ENCODE data around the gene RMND1.
A peak's percentile ranks its signal among the peaks of the same experiment; 100 is the strongest.

Gene RMND1

DNA sequence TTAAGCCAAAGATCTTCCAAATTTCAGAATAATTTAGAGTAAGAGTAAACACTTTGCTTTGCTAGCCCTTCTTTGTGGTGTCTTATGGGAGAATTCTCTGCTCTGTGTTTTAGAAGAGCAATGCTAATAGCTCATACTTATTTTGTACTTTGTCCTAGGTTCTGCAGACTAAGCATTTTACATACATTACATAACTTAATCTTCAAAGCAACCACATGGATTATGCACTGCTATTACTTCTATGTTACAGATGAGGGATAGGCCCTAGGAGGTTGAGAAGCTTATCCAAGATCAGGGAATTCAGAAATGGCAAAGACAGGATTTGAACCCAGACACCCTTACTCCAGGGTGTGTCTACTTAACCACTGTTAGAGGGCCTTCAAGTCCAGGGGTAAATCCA is 32.1 kb upstream of the RMND1 start:
- Mint-ChIP-seq H3K36me3 (ENCODE audit: low read depth) (no peaks in the 10 kb centered on the region), H3K9me3 (peaks cover 2% of the 10 kb centered on the region), H3K27ac (peak overlapping the region in 1 of 3 experiments; percentile 40), H3K27me3 (ENCODE audit: low read depth) (no peaks in the 10 kb centered on the region), H3K4me1 (peaks cover 5% of the 10 kb centered on the region), H3K4me3 (no peak overlapping the region)
- TF ChIP-seq, protein P1, sequence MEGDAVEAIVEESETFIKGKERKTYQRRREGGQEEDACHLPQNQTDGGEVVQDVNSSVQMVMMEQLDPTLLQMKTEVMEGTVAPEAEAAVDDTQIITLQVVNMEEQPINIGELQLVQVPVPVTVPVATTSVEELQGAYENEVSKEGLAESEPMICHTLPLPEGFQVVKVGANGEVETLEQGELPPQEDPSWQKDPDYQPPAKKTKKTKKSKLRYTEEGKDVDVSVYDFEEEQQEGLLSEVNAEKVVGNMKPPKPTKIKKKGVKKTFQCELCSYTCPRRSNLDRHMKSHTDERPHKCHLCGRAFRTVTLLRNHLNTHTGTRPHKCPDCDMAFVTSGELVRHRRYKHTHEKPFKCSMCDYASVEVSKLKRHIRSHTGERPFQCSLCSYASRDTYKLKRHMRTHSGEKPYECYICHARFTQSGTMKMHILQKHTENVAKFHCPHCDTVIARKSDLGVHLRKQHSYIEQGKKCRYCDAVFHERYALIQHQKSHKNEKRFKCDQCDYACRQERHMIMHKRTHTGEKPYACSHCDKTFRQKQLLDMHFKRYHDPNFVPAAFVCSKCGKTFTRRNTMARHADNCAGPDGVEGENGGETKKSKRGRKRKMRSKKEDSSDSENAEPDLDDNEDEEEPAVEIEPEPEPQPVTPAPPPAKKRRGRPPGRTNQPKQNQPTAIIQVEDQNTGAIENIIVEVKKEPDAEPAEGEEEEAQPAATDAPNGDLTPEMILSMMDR (IDR thresholded peaks at IDR 0.05; ENCODE audit: unreplicated experiment in 3 of 3) = no peak

DNA sequence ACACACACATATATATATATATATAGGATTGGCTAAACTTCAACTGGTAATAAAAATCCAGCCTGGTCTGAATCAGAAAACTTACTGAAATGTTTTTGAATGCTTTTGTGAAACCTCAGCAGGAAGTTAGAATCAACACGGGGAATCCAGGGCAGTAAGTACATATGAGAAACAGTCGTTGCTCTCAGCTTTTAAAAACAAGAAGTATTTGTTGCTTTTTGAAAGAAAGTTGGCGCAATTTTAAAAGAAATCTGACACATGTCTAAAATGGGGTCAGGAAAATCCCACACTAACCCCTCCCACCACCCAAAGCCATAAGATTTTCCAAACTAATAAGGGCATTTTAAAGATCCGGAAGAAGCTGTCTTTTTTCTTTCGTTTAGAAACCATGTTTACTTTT is 30.4 kb upstream of the RMND1 start:
- Mint-ChIP-seq H3K36me3 (ENCODE audit: low read depth) (no peaks in the 10 kb centered on the region), H3K27ac (peak overlapping the region; percentile 88 to 96 (median 94)), H3K4me3 (peak overlapping the region in 2 of 3 experiments; percentile 60 to 72), H3K27me3 (ENCODE audit: low read depth) (no peaks in the 10 kb centered on the region), H3K4me1 (peaks cover 5% of the 10 kb centered on the region), H3K9me3 (peaks cover 2% of the 10 kb centered on the region)
- TF ChIP-seq, protein P1 (IDR thresholded peaks at IDR 0.05; ENCODE audit: unreplicated experiment in 3 of 3) = no peak

DNA sequence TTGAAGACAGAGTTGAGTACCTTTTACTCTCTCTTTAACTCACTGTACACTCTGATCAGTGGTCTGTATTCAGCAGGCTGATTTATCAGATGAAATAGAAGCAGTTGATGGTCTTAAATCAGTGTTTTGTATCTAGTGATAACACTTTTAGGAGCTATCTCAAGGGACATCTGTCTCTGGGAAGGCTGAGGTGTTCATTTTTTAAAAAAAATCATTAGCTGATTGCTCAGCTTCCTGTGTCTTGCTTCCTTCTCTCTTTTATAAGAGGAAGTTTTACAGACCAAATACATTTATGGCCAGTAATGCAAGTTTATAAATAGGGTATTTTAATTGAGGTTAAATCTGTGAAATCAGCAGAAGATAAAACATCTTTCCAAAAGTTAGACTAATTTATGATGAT is 29.9 kb upstream of the RMND1 start:
- TF ChIP-seq, protein P1 (IDR thresholded peaks at IDR 0.05; ENCODE audit: unreplicated experiment in 3 of 3) = no peak
- H3K27ac Mint-ChIP-seq = peak overlapping the region; percentile 31 to 94 (median 88)
- no peaks in the 10 kb centered on the region for H3K27me3 Mint-ChIP-seq (ENCODE audit: low read depth)
- H3K4me3 Mint-ChIP-seq = no peak overlapping the region
- H3K9me3 Mint-ChIP-seq = peaks cover 2% of the 10 kb centered on the region
- H3K36me3 Mint-ChIP-seq (ENCODE audit: low read depth) = no peaks in the 10 kb centered on the region
- H3K4me1 Mint-ChIP-seq = peaks cover 5% of the 10 kb centered on the region

DNA sequence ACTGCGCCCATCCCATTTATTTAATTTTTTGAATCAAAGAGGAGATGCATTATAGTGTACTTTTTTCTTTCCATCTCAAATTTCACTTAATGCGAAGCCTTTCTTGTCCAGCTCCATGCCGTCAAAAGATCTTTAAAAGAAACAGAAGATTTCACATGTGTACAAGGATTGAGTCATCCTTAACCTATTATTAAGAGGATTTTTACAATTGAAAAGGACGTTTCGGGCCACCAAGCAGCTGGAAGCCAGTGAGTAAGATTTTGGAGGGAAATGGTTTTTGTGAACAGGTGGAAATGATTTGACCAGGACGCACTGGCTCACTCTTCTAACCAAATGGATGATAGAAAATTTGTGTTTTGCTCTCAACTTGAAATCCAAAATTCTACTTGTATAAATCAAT is 26.7 kb upstream of the RMND1 start:
- Mint-ChIP-seq H3K27ac (no peak overlapping the region), H3K4me3 (no peak overlapping the region), H3K4me1 (peaks cover 5% of the 10 kb centered on the region), H3K36me3 (ENCODE audit: low read depth) (no peaks in the 10 kb centered on the region), H3K9me3 (peaks cover 2% of the 10 kb centered on the region), H3K27me3 (ENCODE audit: low read depth) (no peaks in the 10 kb centered on the region)
- TF ChIP-seq, protein P1 (IDR thresholded peaks at IDR 0.05; ENCODE audit: unreplicated experiment in 3 of 3) = no peak

DNA sequence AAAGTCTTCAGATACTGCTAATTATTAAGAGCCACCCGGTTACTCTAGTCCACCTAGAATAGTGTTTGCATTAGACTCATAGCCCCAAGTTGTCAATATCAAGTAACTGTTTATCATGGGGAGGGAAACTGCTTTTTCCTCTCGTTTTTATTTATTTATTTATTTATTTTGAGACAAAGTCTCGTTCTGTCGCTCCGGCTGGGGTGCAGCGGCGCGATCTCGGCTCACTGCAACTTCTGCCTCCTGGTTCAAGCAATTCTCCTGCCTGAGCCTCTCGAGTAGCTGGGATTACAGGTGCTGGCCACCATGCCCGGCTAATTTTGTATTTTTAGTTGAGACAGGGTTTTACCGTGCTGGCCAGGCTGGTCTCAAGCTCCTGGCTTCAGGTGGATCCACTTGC is 25.8 kb upstream of the RMND1 start:
- no peaks in the 10 kb centered on the region for H3K27me3 Mint-ChIP-seq (ENCODE audit: low read depth)

More for the DNA sequence above, 25.8 kb upstream of the RMND1 start:
- Mint-ChIP-seq H3K27ac (no peak overlapping the region), H3K4me1 (peaks cover 5% of the 10 kb centered on the region), H3K36me3 (ENCODE audit: low read depth) (no peaks in the 10 kb centered on the region), H3K4me3 (no peak overlapping the region), H3K9me3 (peaks cover 2% of the 10 kb centered on the region)
- TF ChIP-seq, protein P1 (IDR thresholded peaks at IDR 0.05; ENCODE audit: unreplicated experiment in 3 of 3) = no peak
